ENCODE data around the gene TRPM8.
"Not testable (repeated sequence)": the region's sequence is repeated elsewhere in the genome, so short reads cannot be mapped to it uniquely, and the experiment has no call there.

Gene TRPM8

DNA sequence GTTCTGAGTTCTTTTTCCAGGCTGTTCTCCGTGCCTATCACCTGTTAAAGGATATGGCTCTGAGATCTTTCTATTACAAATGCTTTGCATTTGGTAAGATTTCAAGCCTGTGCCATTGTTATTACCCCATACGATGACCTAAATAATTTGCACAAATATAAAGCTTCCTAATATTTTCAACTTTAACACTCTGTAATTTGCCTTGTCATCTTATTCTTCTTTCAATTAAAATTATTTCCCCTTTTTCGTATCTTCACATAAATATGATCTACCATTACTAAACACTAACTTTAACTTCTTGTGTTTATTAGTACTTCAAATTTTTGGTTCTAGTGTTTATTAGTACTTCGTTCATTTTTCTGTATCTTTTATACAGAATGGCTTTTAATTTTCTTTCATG lies 45.7 kb upstream of the TRPM8 start:
- no peak for TF ChIP-seq TCF4 (CRISPR knock-in tag; IDR thresholded peaks at IDR 0.05; ENCODE audit: borderline replicate concordance)
- no peak for TF ChIP-seq GLIS3 (CRISPR knock-in tag; IDR thresholded peaks at IDR 0.05)
- TF ChIP-seq ESRRG (CRISPR knock-in tag; IDR thresholded peaks at IDR 0.05), result no peak
- TF ChIP-seq RARB (CRISPR knock-in tag; IDR thresholded peaks at IDR 0.05), result no peak
- no peak for TF ChIP-seq TOX (CRISPR knock-in tag; IDR thresholded peaks at IDR 0.05; ENCODE audit: borderline replicate concordance)
- TF ChIP-seq BACH2 (CRISPR knock-in tag; IDR thresholded peaks at IDR 0.05; ENCODE audit: borderline replicate concordance), result no peak
- TF ChIP-seq ZFP30 (CRISPR knock-in tag; IDR thresholded peaks at IDR 0.05), result no peak
- TF ChIP-seq ISL1 (CRISPR knock-in tag; IDR thresholded peaks at IDR 0.05), result no peak
- TF ChIP-seq, protein P1, sequence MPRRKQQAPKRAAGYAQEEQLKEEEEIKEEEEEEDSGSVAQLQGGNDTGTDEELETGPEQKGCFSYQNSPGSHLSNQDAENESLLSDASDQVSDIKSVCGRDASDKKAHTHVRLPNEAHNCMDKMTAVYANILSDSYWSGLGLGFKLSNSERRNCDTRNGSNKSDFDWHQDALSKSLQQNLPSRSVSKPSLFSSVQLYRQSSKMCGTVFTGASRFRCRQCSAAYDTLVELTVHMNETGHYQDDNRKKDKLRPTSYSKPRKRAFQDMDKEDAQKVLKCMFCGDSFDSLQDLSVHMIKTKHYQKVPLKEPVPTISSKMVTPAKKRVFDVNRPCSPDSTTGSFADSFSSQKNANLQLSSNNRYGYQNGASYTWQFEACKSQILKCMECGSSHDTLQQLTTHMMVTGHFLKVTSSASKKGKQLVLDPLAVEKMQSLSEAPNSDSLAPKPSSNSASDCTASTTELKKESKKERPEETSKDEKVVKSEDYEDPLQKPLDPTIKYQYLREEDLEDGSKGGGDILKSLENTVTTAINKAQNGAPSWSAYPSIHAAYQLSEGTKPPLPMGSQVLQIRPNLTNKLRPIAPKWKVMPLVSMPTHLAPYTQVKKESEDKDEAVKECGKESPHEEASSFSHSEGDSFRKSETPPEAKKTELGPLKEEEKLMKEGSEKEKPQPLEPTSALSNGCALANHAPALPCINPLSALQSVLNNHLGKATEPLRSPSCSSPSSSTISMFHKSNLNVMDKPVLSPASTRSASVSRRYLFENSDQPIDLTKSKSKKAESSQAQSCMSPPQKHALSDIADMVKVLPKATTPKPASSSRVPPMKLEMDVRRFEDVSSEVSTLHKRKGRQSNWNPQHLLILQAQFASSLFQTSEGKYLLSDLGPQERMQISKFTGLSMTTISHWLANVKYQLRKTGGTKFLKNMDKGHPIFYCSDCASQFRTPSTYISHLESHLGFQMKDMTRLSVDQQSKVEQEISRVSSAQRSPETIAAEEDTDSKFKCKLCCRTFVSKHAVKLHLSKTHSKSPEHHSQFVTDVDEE (CRISPR knock-in tag; IDR thresholded peaks at IDR 0.05), result no peak
- no peak for TF ChIP-seq ZFP3 (CRISPR knock-in tag; IDR thresholded peaks at IDR 0.05)

DNA sequence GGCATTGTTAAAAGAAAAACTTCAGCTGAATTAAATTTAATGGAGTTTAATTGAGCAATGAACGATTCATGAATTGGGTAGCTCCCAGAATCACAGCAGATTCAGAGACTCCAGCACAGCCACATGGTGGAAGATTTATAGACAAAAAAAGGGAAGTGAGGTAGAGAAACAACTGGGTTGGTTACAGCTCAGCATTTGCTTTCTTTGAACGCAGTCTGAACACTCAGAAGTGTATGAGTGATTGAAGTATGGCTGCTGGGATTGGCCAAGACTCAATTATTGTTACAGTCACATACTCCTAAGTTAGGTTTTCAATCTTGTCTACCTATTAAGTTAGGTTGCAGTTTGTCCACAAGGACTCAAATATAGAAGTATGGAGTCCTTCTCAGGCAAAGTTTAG lies 45.0 kb upstream of the TRPM8 start:
- ATAC-seq, result not testable (repeated sequence)

More for the DNA sequence above, 45.7 kb upstream of the TRPM8 start:
- ATAC-seq, result no peak

DNA sequence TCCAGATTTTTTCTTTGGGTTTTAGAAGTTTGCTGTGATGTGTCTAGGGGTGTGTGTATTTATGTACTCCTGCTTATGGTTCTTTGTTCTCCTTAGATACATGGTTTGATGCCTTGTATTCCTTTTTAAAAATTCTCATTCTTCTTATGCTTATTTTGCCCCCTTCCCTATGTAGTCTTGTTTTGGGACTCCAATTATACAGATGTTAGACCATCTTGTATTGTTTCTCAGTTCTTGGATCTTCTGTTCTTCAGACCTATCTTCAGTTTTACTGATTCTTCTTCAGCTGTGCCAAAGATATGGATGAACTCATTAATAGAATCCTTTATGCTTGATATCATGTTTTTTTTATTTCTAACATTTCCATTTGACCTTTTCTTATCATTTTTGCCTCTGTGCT lies 34.8 kb upstream of the TRPM8 start:
- TF ChIP-seq CSDC2 (CRISPR knock-in tag; IDR thresholded peaks at IDR 0.05), result no peak
- TF ChIP-seq, protein P2, sequence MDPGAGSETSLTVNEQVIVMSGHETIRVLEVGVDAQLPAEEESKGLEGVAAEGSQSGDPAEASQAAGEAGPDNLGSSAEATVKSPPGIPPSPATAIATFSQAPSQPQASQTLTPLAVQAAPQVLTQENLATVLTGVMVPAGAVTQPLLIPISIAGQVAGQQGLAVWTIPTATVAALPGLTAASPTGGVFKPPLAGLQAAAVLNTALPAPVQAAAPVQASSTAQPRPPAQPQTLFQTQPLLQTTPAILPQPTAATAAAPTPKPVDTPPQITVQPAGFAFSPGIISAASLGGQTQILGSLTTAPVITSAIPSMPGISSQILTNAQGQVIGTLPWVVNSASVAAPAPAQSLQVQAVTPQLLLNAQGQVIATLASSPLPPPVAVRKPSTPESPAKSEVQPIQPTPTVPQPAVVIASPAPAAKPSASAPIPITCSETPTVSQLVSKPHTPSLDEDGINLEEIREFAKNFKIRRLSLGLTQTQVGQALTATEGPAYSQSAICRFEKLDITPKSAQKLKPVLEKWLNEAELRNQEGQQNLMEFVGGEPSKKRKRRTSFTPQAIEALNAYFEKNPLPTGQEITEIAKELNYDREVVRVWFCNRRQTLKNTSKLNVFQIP (CRISPR knock-in tag; IDR thresholded peaks at IDR 0.05; ENCODE audit: borderline replicate concordance, low read depth), result no peak
- TF ChIP-seq ZNF565 (CRISPR knock-in tag; conservative IDR thresholded peaks at IDR 0.05; ENCODE audit: low read depth), result no peak
- TF ChIP-seq, protein P3, sequence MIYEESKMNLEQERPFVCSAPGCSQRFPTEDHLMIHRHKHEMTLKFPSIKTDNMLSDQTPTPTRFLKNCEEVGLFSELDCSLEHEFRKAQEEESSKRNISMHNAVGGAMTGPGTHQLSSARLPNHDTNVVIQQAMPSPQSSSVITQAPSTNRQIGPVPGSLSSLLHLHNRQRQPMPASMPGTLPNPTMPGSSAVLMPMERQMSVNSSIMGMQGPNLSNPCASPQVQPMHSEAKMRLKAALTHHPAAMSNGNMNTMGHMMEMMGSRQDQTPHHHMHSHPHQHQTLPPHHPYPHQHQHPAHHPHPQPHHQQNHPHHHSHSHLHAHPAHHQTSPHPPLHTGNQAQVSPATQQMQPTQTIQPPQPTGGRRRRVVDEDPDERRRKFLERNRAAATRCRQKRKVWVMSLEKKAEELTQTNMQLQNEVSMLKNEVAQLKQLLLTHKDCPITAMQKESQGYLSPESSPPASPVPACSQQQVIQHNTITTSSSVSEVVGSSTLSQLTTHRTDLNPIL (CRISPR knock-in tag; IDR thresholded peaks at IDR 0.05; ENCODE audit: low read depth), result no peak
- no peak for TF ChIP-seq ISL1 (CRISPR knock-in tag; IDR thresholded peaks at IDR 0.05)
- TF ChIP-seq TCF4 (CRISPR knock-in tag; IDR thresholded peaks at IDR 0.05; ENCODE audit: borderline replicate concordance), result no peak
- no peak for TF ChIP-seq ZNF8 (CRISPR knock-in tag; IDR thresholded peaks at IDR 0.05)
- no peak for TF ChIP-seq BACH2 (CRISPR knock-in tag; IDR thresholded peaks at IDR 0.05; ENCODE audit: borderline replicate concordance)
- ATAC-seq, result no peak

DNA sequence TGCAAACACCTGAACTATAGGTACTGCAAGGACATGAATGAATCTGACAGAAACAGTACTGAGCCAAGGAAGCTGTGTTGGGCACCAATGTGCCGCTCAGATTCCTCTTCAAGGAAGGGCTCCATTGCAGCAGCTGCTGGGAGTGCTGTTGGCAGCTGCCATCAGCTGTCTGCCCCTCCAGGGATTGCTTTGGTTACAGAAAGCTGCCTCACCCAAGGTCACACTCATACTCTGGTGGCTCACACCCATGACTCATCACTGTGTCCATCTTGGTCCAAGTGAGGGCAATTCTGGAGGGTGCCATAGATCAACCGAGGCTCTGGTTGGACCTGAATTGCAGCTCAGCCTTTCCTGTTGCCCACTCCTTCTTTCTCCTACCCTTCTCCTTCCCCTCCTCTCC lies 24.4 kb upstream of the TRPM8 start:
- no peak for ATAC-seq
- TF ChIP-seq ZNF70 (CRISPR knock-in tag; IDR thresholded peaks at IDR 0.05) (no peak), RARB (CRISPR knock-in tag; IDR thresholded peaks at IDR 0.05) (no peak), ISL1 (CRISPR knock-in tag; IDR thresholded peaks at IDR 0.05) (no peak), TCF4 (CRISPR knock-in tag; IDR thresholded peaks at IDR 0.05; ENCODE audit: borderline replicate concordance) (no peak), ESRRG (CRISPR knock-in tag; IDR thresholded peaks at IDR 0.05) (no peak), GLIS3 (CRISPR knock-in tag; IDR thresholded peaks at IDR 0.05) (no peak), OSR1 (CRISPR knock-in tag; IDR thresholded peaks at IDR 0.05) (no peak), PPARA (CRISPR knock-in tag; IDR thresholded peaks at IDR 0.05; ENCODE audit: borderline replicate concordance) (no peak)
- TF ChIP-seq, protein P1 (CRISPR knock-in tag; IDR thresholded peaks at IDR 0.05), result no peak
- TF ChIP-seq, protein P4, sequence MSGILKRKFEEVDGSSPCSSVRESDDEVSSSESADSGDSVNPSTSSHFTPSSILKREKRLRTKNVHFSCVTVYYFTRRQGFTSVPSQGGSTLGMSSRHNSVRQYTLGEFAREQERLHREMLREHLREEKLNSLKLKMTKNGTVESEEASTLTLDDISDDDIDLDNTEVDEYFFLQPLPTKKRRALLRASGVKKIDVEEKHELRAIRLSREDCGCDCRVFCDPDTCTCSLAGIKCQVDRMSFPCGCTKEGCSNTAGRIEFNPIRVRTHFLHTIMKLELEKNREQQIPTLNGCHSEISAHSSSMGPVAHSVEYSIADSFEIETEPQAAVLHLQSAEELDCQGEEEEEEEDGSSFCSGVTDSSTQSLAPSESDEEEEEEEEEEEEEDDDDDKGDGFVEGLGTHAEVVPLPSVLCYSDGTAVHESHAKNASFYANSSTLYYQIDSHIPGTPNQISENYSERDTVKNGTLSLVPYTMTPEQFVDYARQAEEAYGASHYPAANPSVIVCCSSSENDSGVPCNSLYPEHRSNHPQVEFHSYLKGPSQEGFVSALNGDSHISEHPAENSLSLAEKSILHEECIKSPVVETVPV (CRISPR knock-in tag; IDR thresholded peaks at IDR 0.05), result no peak
- TF ChIP-seq, protein P5, sequence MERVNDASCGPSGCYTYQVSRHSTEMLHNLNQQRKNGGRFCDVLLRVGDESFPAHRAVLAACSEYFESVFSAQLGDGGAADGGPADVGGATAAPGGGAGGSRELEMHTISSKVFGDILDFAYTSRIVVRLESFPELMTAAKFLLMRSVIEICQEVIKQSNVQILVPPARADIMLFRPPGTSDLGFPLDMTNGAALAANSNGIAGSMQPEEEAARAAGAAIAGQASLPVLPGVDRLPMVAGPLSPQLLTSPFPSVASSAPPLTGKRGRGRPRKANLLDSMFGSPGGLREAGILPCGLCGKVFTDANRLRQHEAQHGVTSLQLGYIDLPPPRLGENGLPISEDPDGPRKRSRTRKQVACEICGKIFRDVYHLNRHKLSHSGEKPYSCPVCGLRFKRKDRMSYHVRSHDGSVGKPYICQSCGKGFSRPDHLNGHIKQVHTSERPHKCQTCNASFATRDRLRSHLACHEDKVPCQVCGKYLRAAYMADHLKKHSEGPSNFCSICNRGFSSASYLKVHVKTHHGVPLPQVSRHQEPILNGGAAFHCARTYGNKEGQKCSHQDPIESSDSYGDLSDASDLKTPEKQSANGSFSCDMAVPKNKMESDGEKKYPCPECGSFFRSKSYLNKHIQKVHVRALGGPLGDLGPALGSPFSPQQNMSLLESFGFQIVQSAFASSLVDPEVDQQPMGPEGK (CRISPR knock-in tag; IDR thresholded peaks at IDR 0.05; ENCODE audit: borderline replicate concordance), result no peak

DNA sequence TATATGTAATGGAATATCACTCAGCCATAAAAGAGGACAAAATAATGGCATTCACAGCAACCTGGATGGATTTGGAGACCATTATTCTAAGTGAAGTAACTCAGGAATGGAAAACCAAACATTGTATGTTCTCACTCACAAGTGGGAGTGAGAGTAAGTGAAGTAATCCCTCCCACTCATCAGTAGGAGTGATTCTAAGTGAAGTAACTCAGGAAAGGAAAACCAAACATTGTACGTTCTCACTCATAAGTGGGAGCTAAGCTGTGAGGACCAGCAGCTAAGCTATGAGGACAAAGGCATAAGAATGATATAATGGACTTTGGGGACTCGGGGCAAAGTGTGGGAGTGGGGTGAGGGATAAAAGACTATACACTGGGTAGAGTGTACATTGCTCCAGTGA lies 20.9 kb upstream of the TRPM8 start:
- ATAC-seq, result not testable (repeated sequence)
